Measurements from ENCODE around the gene OR2J3.

Gene OR2J3

GRCh38 chr6:29107758-29108157 lies at the start of gene OR2J3:
OR2J3 (plus strand) TSS chr6:29108058; CDS start chr6:29111891, 3,833 bp downstream.
- peak in 1 of 2 donors; percentile 2 for DNase-seq (ENCODE audit: low read depth in 2 of 2)
- TF ChIP-seq CTCF (IDR thresholded peaks at IDR 0.05; ENCODE audit: low read depth, low read length): no peak
- no peak within 1 kb of the TSS for H3K4me3 ChIP-seq (replicated peaks in 1 of 2; ENCODE audit: low read depth in 2 of 2, low read length in 2 of 2)

GRCh38 chr6:29071831-29072723 lies 35.8 kb upstream of the OR2J3 start:
- H3K4me3 ChIP-seq (replicated peaks in 1 of 2; ENCODE audit: low read depth in 2 of 2, low read length in 2 of 2): no peak overlapping the region
- peak; percentile 10 to 35 for DNase-seq (ENCODE audit: low read depth in 2 of 2)
- TF ChIP-seq CTCF (IDR thresholded peaks at IDR 0.05; ENCODE audit: low read depth, low read length): peak; percentile 61

GRCh38 chr6:29079203-29079602 lies 28.7 kb upstream of the OR2J3 start:
- TF ChIP-seq CTCF (IDR thresholded peaks at IDR 0.05; ENCODE audit: low read depth, low read length): no peak
- H3K4me3 ChIP-seq (replicated peaks in 1 of 2; ENCODE audit: low read depth in 2 of 2, low read length in 2 of 2): no peak overlapping the region
- no peak for DNase-seq (ENCODE audit: low read depth in 2 of 2)

GRCh38 chr6:29081312-29081711 lies 26.5 kb upstream of the OR2J3 start:
- no peak overlapping the region for H3K4me3 ChIP-seq (replicated peaks in 1 of 2; ENCODE audit: low read depth in 2 of 2, low read length in 2 of 2)
- DNase-seq (ENCODE audit: low read depth in 2 of 2): no peak
- TF ChIP-seq CTCF (IDR thresholded peaks at IDR 0.05; ENCODE audit: low read depth, low read length): no peak

- no peak overlapping the region for H3K4me3 ChIP-seq (replicated peaks in 1 of 2; ENCODE audit: low read depth in 2 of 2, low read length in 2 of 2)
- no peak for DNase-seq (ENCODE audit: low read depth in 2 of 2)
- no peak for TF ChIP-seq CTCF (IDR thresholded peaks at IDR 0.05; ENCODE audit: low read depth, low read length)
These were observed 25.4 kb upstream of the OR2J3 start for GRCh38 chr6:29082457-29082856.

GRCh38 chr6:29087213-29087612 lies 20.6 kb upstream of the OR2J3 start, which contains the start of gene OR2B3:
OR2B3 (minus strand) TSS chr6:29087313; CDS start chr6:29087248, 65 bp downstream.
- H3K4me3 ChIP-seq (replicated peaks in 1 of 2; ENCODE audit: low read depth in 2 of 2, low read length in 2 of 2): no peak within 1 kb of the TSS
- no peak for DNase-seq (ENCODE audit: low read depth in 2 of 2)
- no peak for TF ChIP-seq CTCF (IDR thresholded peaks at IDR 0.05; ENCODE audit: low read depth, low read length)

Measured in cardiac fibroblast (primary cell).